Measurements from ENCODE around the gene FZD4.
A peak's percentile ranks its signal among the peaks of the same experiment; 100 is the strongest.
"Not testable (repeated sequence)": the region's sequence is repeated elsewhere in the genome, so short reads cannot be mapped to it uniquely, and the experiment has no call there.

The FZD4 gene

GRCh38 chr11:86955361-86956120, at the start of gene FZD4:
Gene FZD4, minus strand, starts transcription at chr11:86955395. Its CDS starts 310 bp downstream, at chr11:86955085.
- peak within 1 kb of the TSS; percentile 78 for H3K4me3 ChIP-seq (ENCODE audit: low read depth, low read length)

DNA sequence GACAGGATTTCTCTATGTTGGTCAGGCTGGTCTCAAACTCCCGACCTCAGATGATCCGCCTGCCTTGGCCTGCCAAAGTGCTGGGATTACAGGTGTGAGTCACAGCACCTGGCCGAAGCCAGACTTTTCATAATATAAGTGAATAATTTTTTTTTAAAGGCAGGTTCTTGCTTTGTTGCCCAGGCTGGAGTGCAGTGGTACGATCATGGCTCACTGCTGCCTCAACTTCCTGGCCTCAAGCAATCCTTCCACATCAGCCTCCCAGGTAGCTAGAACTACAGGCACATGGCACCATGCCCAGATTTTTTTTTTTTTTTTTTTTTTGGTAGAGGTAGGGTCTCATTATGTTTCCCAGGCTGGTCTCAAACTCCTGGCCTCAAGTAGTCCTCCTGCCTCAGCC, 49.1 kb upstream of the FZD4 start:
- not testable (repeated sequence) for H3K4me3 ChIP-seq (ENCODE audit: low read depth, low read length)

DNA sequence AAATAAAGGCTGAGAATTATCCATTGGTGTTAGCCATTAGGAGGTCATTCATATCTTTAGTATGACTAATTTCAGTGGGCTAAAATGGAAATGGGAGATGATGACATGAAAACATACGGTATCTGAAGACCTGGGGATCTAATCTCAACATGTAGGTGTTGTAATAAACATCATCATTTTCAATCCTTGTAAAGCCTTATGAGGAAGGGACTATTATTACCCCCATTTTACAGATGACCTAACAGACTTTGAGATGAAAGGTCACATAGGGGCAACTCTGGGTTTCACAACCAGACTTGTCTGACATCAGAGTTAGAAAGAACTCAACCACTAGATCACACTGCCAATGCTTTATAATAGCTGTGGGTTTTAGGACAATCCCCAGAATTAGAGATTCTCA, 47.7 kb upstream of the FZD4 start:
- no peak overlapping the region for H3K4me3 ChIP-seq (ENCODE audit: low read depth, low read length)

- no peak overlapping the region for H3K4me3 ChIP-seq (ENCODE audit: low read depth, low read length)
These were observed 44.9 kb upstream of the FZD4 start for GRCh38 chr11:86999859-87000753.

DNA sequence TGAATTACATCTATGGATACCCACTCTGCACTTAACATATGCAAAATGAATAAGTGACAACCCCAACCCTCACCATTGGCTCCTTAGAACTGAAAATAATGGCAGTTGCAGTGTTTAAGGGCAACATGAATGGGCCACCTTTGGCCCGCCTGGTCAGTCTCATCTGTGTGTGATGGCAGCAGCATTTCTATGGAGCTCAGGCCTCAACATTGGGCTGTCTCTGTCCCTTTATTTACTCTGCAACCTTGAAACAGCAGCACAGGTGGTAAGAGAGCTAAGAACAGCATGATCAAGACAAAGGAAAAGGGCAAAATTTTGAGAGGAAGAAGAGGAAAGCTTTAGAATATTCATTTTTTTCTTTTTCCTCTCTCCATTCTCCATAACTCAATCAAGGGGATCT, 44.2 kb upstream of the FZD4 start:
- H3K4me3 ChIP-seq (ENCODE audit: low read depth, low read length): no peak overlapping the region

DNA sequence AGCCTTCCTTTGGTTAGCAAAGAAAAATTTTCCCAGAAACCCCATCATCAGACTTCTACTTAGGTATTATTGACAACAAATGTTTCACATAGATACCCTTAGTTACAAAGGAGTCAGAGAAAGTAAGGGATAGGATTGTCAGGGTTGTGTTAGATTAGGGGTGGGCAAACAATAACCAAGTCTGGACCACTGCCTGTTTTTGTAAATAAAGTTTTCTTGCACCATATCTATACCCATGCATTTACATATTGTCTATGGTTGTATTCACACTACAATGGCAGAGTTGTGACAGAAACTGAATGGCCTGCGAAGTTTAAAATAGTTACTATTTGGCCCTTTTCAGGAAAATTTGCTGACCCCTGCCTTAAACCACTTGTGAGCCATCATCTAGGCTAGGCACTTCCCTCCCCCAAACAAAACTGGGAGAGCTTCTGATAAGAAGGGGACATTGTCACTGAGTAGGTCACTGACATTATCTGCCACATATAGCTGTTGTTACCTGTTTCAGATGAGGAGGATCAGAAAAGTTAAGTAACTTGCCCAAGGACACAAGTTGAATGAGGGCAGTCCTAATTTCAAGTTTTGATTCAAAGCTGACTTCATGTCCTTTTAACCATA, 41.9 kb upstream of the FZD4 start:
- H3K4me3 ChIP-seq (ENCODE audit: low read depth, low read length): no peak overlapping the region

DNA sequence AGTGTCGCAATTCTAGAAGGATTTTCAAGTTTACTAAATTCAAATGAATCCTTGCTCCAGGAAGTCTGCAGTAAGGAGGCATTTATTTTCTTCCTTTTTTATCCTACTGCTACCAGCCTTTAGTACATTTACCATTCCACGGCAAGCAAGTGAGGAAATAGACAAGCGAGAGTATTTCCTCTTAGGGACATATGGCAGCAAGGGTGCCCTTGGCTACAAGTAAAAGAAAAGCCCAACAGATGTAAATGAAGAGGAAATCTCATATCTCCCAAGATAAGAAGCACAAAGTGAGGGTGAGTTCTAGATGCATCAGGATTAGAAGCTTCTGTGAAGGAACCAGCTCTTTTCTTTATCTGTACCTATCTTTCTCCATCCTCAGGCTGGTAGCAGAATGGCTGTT, 37.8 kb upstream of the FZD4 start:
- H3K4me3 ChIP-seq (ENCODE audit: low read depth, low read length): no peak overlapping the region

DNA sequence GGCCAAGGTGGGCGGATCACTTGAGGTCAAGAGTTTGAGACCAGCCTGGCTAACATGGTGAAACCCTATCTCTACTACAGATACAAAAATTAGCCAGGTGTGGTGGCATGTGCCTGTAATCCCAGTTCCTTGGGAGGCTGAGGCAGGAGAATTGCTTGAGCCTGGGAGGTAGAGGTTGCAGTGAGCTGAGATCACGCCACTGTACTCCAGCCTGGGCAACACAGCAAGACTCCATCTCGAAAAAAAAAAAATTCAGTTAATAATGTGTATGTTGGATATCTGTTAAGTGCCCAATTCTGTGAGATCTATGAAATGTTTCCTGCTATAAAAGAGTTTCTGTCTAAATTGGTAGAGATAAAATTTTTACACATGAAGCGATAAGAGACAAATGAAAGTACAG, 37.1 kb upstream of the FZD4 start:
- not testable (repeated sequence) for H3K4me3 ChIP-seq (ENCODE audit: low read depth, low read length)

- no peak overlapping the region for H3K4me3 ChIP-seq (ENCODE audit: low read depth, low read length)
These were observed 36.1 kb upstream of the FZD4 start for GRCh38 chr11:86991341-86991740.

DNA sequence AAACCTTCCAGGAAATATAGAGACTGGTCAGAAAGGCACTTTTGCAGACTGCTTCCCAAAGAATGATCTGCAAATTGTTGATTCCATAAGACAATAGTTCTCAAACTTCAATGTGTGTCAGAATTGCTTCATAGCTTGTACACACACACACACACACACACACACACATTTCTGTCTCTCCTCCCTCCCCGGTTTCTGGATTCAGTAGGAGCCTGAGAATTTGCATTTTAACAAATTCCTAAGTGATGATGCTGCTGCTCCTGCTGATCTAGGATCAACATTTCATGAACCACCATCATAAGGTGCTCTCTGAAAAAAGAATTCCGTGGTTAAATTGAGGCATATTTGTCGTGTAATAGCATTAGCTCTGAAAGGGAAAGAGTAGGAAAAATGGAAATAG, 35.3 kb upstream of the FZD4 start:
- no peak overlapping the region for H3K4me3 ChIP-seq (ENCODE audit: low read depth, low read length)

GRCh38 chr11:86990031-86990430, 34.8 kb upstream of the FZD4 start:
- H3K4me3 ChIP-seq (ENCODE audit: low read depth, low read length): no peak overlapping the region

DNA sequence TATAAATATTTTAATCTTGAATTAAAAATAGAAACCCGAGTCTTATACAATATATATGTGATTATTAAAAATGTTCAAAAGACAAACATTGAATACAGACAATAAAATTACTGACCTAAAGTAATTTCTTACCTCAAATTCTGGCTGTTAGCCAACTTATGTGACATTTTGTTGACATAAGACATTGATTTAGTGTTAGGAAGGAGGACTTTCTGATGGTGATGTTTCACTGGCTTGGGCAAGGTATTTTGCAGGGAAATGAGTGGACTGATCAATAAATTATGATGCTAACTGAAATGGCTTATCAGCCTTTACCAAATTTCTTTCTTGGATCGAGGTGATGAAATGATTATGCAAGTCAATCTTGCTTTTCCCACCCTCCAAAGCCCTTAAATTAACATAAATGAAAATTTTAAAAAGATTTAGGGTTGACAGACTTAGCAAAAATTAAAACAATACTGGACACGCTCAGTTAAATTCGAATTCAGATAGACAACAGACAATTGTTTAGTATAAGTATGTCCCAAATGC, 33.2 kb upstream of the FZD4 start:
- H3K4me3 ChIP-seq (ENCODE audit: low read depth, low read length): no peak overlapping the region

DNA sequence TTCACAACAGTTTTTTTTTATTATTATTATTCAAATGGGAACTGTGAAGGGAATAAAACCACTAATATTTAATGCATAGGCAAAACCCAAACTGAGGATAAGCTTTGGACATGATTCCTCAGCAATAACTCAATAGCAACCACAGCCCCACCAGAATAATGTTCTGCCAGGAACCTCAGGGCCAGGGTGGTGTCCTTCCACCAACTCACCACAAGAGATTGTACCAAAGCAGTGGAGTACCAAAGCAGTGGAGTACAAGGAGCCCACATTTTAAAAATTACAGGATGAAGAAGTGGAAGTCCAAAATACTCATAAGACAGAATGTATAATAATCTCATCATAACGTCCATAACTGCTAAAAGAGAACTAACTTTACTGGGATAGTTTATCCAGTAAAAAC, 32.5 kb upstream of the FZD4 start:
- no peak overlapping the region for H3K4me3 ChIP-seq (ENCODE audit: low read depth, low read length)

GRCh38 chr11:86984701-86985100, 29.5 kb upstream of the FZD4 start:
- no peak overlapping the region for H3K4me3 ChIP-seq (ENCODE audit: low read depth, low read length)

DNA sequence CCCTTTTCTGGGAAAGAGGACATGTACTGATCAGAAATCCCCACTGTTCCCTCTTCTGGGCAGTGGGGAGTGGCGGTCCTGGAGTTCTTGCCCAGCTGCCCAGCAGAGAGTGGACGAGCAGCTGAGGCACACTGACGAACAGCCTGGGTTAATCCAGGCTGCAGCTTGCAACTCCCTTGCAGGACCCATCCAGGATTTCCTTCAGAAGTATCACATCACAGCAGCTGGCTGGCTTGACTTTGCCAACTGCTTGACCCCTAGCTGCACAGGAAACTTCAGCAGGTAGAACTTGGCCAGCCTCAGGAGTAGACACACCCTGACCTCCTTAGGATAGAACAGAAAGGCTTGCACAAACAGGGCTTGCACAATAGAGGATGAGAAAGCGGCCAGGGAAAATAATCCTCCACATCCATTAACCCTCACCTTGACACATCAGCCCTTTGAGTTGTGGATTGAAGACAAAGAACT, 27.9 kb upstream of the FZD4 start:
- no peak overlapping the region for H3K4me3 ChIP-seq (ENCODE audit: low read depth, low read length)

DNA sequence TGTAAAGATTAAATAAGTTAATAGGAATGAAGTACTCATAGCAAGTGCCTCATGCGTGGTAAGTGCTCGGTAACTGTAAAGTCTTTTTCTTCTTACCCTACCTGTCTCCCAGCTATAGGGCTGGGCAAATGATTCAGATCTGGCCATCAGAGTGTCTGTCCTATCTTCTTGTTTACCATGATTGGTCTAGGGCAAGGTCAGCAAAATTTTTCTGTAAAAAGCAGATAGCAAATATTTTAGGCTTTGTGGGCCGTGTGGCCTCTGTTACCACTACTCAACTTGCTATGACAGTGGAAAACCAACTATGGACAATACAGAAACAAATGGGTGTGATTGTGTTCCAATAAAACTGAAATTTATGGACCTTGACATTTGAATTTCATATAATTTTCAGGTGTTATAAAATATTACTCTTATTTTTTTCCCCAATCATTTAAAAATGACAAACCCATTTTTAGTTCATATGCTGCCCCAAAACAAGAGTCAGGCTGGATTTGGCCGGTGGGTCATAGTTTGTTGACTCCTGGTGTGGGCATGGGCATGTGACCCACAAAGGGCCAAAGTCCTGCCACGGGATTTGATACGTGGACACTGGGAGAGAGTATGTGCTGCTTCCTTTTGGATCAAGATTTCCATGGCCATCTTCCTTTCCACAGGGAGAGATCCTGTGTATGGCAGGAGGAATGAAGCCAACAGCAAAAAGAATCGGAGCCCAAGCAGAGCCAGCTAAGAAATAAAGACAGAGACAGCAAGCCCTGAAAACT, 26.8 kb upstream of the FZD4 start:
- no peak overlapping the region for H3K4me3 ChIP-seq (ENCODE audit: low read depth, low read length)

DNA sequence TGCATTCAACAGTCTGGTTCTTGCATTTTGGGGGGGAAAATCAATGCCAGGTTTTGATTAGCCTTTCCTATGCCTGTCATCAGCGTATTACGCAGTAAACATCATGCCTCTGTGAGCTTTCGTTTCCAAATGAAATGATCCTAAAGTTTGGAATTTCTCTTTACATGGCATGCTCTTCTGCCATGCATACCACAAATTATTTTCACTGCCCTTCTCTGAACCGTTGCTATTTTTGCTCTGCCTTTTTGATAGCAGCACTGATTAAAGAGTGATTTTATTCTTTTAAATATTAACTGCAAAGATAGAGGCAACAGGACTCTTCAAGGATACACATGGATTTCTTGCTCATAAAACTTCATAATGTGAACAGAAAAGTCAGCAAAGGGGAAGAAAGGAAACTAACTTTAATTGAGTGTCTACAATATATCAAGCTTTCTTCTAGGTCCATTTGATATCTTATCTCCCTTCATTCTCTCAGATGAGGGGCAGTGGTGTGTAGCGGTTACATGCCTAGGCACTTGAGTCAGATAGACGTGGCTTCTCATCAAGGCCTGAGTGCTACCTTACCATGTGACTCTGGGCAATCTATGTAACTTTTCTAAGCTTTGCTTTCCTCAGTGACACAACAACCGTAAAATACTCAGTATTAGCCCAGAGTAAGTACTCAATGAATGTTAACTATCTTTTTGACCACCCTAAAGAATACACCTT, 25.0 kb upstream of the FZD4 start:
- no peak overlapping the region for H3K4me3 ChIP-seq (ENCODE audit: low read depth, low read length)

DNA sequence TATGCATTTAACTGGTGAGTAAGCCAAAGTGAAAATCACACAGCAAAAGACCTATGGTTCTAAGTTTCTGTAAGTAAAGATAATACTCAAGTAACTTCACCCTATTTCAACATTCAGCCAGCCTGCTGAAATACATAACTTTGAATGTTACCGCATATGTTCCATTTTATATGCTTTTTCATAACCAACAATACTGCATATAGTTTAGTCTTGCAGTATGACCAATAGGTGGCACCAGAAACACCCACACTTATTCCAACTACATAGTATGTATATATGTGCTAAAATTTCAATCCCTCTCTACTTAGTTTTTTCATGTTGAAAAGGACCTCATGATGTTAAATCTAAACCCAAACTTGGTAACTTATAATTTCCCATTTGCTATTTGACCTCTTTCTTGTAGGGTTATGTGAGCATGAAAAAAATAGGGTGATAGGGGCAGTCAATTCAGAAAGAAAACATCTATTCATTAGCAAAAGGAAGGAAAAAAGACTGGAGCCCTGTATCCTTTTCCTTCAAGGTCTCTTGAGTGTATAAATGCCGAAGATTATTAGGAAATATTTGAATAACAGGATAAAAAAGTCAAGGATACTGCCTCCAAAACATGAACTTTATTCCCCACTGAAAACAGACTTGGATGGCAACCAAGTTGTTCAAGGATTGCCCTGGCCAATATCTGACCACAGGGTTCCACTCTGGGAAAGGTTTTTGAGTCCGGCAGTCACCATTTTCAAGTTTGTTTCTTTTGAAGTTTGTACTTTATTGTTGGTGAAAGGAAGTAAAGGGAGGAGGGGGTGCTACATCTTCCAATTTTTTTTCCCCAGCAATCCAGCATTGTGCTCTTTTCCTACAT, 23.8 kb upstream of the FZD4 start:
- H3K4me3 ChIP-seq (ENCODE audit: low read depth, low read length): no peak overlapping the region

- H3K4me3 ChIP-seq (ENCODE audit: low read depth, low read length): no peak overlapping the region
These were observed 23.1 kb upstream of the FZD4 start for GRCh38 chr11:86978247-86978646.
